OCI-M1 (cell line): Measurements from ENCODE around the gene CEP97.

Experiments
- DNase-seq: peaks from one replicate; lab custom pipeline; 2025; lab: John Stamatoyannopoulos, UW

CEP97 gene

GRCh38 chr3:101816215-101817149 lies 92.1 kb downstream of the CEP97 start:
- no peak for DNase-seq

GRCh38 chr3:101817992-101818391 lies 93.6 kb downstream of the CEP97 start:
- DNase-seq, result no peak

- no peak for DNase-seq
Measured at GRCh38 chr3:101819649-101820206, 95.3 kb downstream of the CEP97 start.
